Measurements from ENCODE around the gene SPHK2. TPM values are rescaled to one million over a fixed set of nuclear protein-coding genes. Genes with fewer than 3 reads are reported as not detected.
"Not testable (repeated sequence)": the region's sequence is repeated elsewhere in the genome, so short reads cannot be mapped to it uniquely, and the experiment has no call there.

SPHK2 gene
- total RNA-seq, 1 experiment from 2014 or later = 38.8 TPM

GRCh38 chr19:48678201-48678600 is 58.9 kb downstream of the SPHK2 start:
- Histone ChIP-seq H3K9me3 (ENCODE audit: low read depth, low read length, poor library complexity, severe bottlenecking) (no peaks in the 10 kb centered on the region), H3K36me3 (ENCODE audit: insufficient read depth, low read length, poor library complexity, severe bottlenecking) (no peaks in the 10 kb centered on the region), H3K27me3 (replicated peaks; ENCODE audit: insufficient read depth, low read depth, low read length, poor library complexity) (no peaks in the 10 kb centered on the region), H3K4me3 (ENCODE audit: low read depth, low read length, poor library complexity, severe bottlenecking) (no peak overlapping the region), H3K27ac (ENCODE audit: low read depth, low read length, poor library complexity, severe bottlenecking) (no peak overlapping the region), H3K4me1 (ENCODE audit: insufficient read depth, low read length, poor library complexity, severe bottlenecking) (peaks cover 4% of the 10 kb centered on the region)
- TF ChIP-seq CTCF (conservative IDR thresholded peaks at IDR 0.05; ENCODE audit: low read depth, low read length) = no peak
- no peak for TF ChIP-seq EZH2 (IDR thresholded peaks at IDR 0.05; ENCODE audit: borderline replicate concordance, low read depth, low read length, poor library complexity, severe bottlenecking)
- DNase-seq (ENCODE audit: low spot score) = no peak
- ChIA-PET POLR2A (ENCODE audit: low non-redundant PET) (no interaction called here), CTCF (no interaction called here)
- intact Hi-C loops (cut with micrococcal nuclease; ENCODE audit: unreplicated experiment) = no loop called here
- no TSS peak for BruUV-seq (replicated peaks)

- intact Hi-C loops (cut with micrococcal nuclease; ENCODE audit: unreplicated experiment); H3K36me3 ChIP-seq (ENCODE audit: insufficient read depth, low read length, poor library complexity, severe bottlenecking); H3K27me3 ChIP-seq (replicated peaks; ENCODE audit: insufficient read depth, low read depth, low read length, poor library complexity); BruUV-seq (replicated peaks); POLR2A ChIA-PET (ENCODE audit: low non-redundant PET); H3K9me3 ChIP-seq (ENCODE audit: low read depth, low read length, poor library complexity, severe bottlenecking); H3K4me3 ChIP-seq (ENCODE audit: low read depth, low read length, poor library complexity, severe bottlenecking); H3K27ac ChIP-seq (ENCODE audit: low read depth, low read length, poor library complexity, severe bottlenecking); CTCF ChIA-PET; H3K4me1 ChIP-seq (ENCODE audit: insufficient read depth, low read length, poor library complexity, severe bottlenecking); DNase-seq (ENCODE audit: low spot score): not testable (repeated sequence)
Measured at GRCh38 chr19:48680006-48680405, 60.7 kb downstream of the SPHK2 start.

Other genes starting within 250 kb of the SPHK2 start
- 197 and 200 TPM in 2 replicates for gene KDELR1, start 228.0 kb upstream of the SPHK2 start, total RNA-seq (2021)
- 10.4 and 11.4 TPM in 2 replicates for gene GRIN2D, start 225.8 kb upstream of the SPHK2 start, total RNA-seq (2021)
- 86.4 and 109 TPM in 2 replicates for gene GRWD1, start 173.5 kb upstream of the SPHK2 start, total RNA-seq (2021)
- gene KCNJ14, start 163.9 kb upstream of the SPHK2 start, total RNA-seq (2021) = 6.5 and 7.0 TPM in 2 replicates
- gene CYTH2, start 150.1 kb upstream of the SPHK2 start, total RNA-seq (2021) = 120 and 125 TPM in 2 replicates
- gene LMTK3, start 107.7 kb upstream of the SPHK2 start, total RNA-seq (2021) = 0.52 and 1.0 TPM in 2 replicates
- 0.24 and 0.60 TPM in 2 replicates for gene SULT2B1, start 67.3 kb upstream of the SPHK2 start, total RNA-seq (2021)
- gene SPACA4, start 12.8 kb upstream of the SPHK2 start, total RNA-seq (2021) = not detected in 2 replicates
- 5.5 and 6.1 TPM in 2 replicates for gene FAM83E, start 4.4 kb upstream of the SPHK2 start, total RNA-seq (2021)
- 1,417 and 1,448 TPM in 2 replicates for gene RPL18, start 328 bp upstream of the SPHK2 start, total RNA-seq (2021)
- 14.2 and 22.1 TPM in 2 replicates for gene DBP, start 17.9 kb downstream of the SPHK2 start, total RNA-seq (2021)
- 36.8 and 38.2 TPM in 2 replicates for gene CA11, start 26.7 kb downstream of the SPHK2 start, total RNA-seq (2021)
- not detected in 2 replicates for gene NTN5, start 53.5 kb downstream of the SPHK2 start, total RNA-seq (2021)
- gene FUT2, start 76.5 kb downstream of the SPHK2 start, total RNA-seq (2021) = not detected in 2 replicates
- 4.7 and 5.9 TPM in 2 replicates for gene MAMSTR, start 100.2 kb downstream of the SPHK2 start, total RNA-seq (2021)
- gene RASIP1, start 121.1 kb downstream of the SPHK2 start, total RNA-seq (2021) = 3.8 and 5.0 TPM in 2 replicates
- gene IZUMO1, start 127.4 kb downstream of the SPHK2 start, total RNA-seq (2021) = not detected in 2 replicates
- 0.06 and 0.15 TPM in 2 replicates for gene FUT1, start 133.1 kb downstream of the SPHK2 start, total RNA-seq (2021)
- not detected in 2 replicates for gene FGF21, start 136.0 kb downstream of the SPHK2 start, total RNA-seq (2021)
- gene BCAT2, start 191.5 kb downstream of the SPHK2 start, total RNA-seq (2021) = 54.0 and 62.7 TPM in 2 replicates
- 2.0 and 3.0 TPM in 2 replicates for gene HSD17B14, start 217.0 kb downstream of the SPHK2 start, total RNA-seq (2021)
- gene PLEKHA4, start 249.1 kb downstream of the SPHK2 start, total RNA-seq (2021) = 20.7 and 24.1 TPM in 2 replicates